ENCODE measurements around the gene ADAMTS17. TPM values are rescaled to one million over a fixed set of nuclear protein-coding genes. Genes with fewer than 3 reads are reported as not detected.

The ADAMTS17 gene
- total RNA-seq, 1 donor: 0.81 TPM

- no peak for DNase-seq (ENCODE audit: low read depth)
- H3K4me3 ChIP-seq (ENCODE audit: low read depth, low read length): no peak overlapping the region
- no peak for TF ChIP-seq CTCF (IDR thresholded peaks at IDR 0.05; ENCODE audit: insufficient read depth, low read length)
These were observed 126.0 kb downstream of the ADAMTS17 start for GRCh38 chr15:100215843-100216169.

- no peak for TF ChIP-seq CTCF (IDR thresholded peaks at IDR 0.05; ENCODE audit: insufficient read depth, low read length)
- no peak overlapping the region for H3K4me3 ChIP-seq (ENCODE audit: low read depth, low read length)
- no peak for DNase-seq (ENCODE audit: low read depth)
These were observed 126.5 kb downstream of the ADAMTS17 start for GRCh38 chr15:100215031-100215842.

- no peak for DNase-seq (ENCODE audit: low read depth)
- no peak overlapping the region for H3K4me3 ChIP-seq (ENCODE audit: low read depth, low read length)
- no peak for TF ChIP-seq CTCF (IDR thresholded peaks at IDR 0.05; ENCODE audit: insufficient read depth, low read length)
These were observed 129.6 kb downstream of the ADAMTS17 start for GRCh38 chr15:100211855-100212850.

- no peak overlapping the region for H3K4me3 ChIP-seq (ENCODE audit: low read depth, low read length)
- no peak for DNase-seq (ENCODE audit: low read depth)
- no peak for TF ChIP-seq CTCF (IDR thresholded peaks at IDR 0.05; ENCODE audit: insufficient read depth, low read length)
These were observed 131.4 kb downstream of the ADAMTS17 start for GRCh38 chr15:100210338-100210737.

- no peak for DNase-seq (ENCODE audit: low read depth)
- no peak for TF ChIP-seq CTCF (IDR thresholded peaks at IDR 0.05; ENCODE audit: insufficient read depth, low read length)
- H3K4me3 ChIP-seq (ENCODE audit: low read depth, low read length): no peak overlapping the region
These were observed 132.7 kb downstream of the ADAMTS17 start for GRCh38 chr15:100208921-100209603.

GRCh38 chr15:100207053-100207452, 134.7 kb downstream of the ADAMTS17 start:
- TF ChIP-seq CTCF (IDR thresholded peaks at IDR 0.05; ENCODE audit: insufficient read depth, low read length): no peak
- DNase-seq (ENCODE audit: low read depth): no peak
- H3K4me3 ChIP-seq (ENCODE audit: low read depth, low read length): no peak overlapping the region
